ENCODE measurements around the gene NPY4R2.
"Not testable (repeated sequence)": the region's sequence is repeated elsewhere in the genome, so short reads cannot be mapped to it uniquely, and the experiment has no call there.

- not testable (repeated sequence) for TF ChIP-seq CTCF, POLR2AphosphoS5, POLR2A, EP300 (IDR thresholded peaks at IDR 0.05)
These were observed 44.3 kb downstream of the NPY4R2 start for GRCh38 chr10:47962785-47963184.

Measured in suprapubic skin (tissue), 4 donors.